ENCODE data around the gene UNC80. TPM values are rescaled to one million over a fixed set of nuclear protein-coding genes. Genes with fewer than 3 reads are reported as not detected.

UNC80 gene
- polyA plus RNA-seq, 1 experiment: not detected

GRCh38 chr2:209913786-209914345 is 142.2 kb downstream of the UNC80 start:
- Histone ChIP-seq H3K4me3 (ENCODE audit: low read depth, low read length) (no peak overlapping the region), H3K27ac (ENCODE audit: low read depth, low read length) (no peak overlapping the region), H3K9me3 (ENCODE audit: control insufficient read depth, insufficient read depth, low read length) (no peaks in the 10 kb centered on the region), H3K27me3 (ENCODE audit: control insufficient read depth, insufficient read depth, low read length) (no peaks in the 10 kb centered on the region)
- TF ChIP-seq CTCF (IDR thresholded peaks at IDR 0.05; ENCODE audit: low read depth, low read length): no peak
- DNase-seq (ENCODE audit: low read depth, low spot score): no peak
- POLR2A ChIA-PET: no interaction called here
- CTCF ChIA-PET: no interaction called here

GRCh38 chr2:209917154-209917771 is 145.6 kb downstream of the UNC80 start:
- Histone ChIP-seq H3K9me3 (ENCODE audit: control insufficient read depth, insufficient read depth, low read length) (no peaks in the 10 kb centered on the region), H3K27ac (ENCODE audit: low read depth, low read length) (no peak overlapping the region), H3K27me3 (ENCODE audit: control insufficient read depth, insufficient read depth, low read length) (no peaks in the 10 kb centered on the region), H3K4me3 (ENCODE audit: low read depth, low read length) (no peak overlapping the region)
- CTCF ChIA-PET: no interaction called here
- TF ChIP-seq CTCF (IDR thresholded peaks at IDR 0.05; ENCODE audit: low read depth, low read length): no peak
- DNase-seq (ENCODE audit: low read depth, low spot score): no peak
- POLR2A ChIA-PET: no interaction called here

GRCh38 chr2:209918251-209918650 is 146.6 kb downstream of the UNC80 start:
- Histone ChIP-seq H3K4me3 (ENCODE audit: low read depth, low read length) (no peak overlapping the region), H3K27me3 (ENCODE audit: control insufficient read depth, insufficient read depth, low read length) (no peaks in the 10 kb centered on the region), H3K9me3 (ENCODE audit: control insufficient read depth, insufficient read depth, low read length) (no peaks in the 10 kb centered on the region), H3K27ac (ENCODE audit: low read depth, low read length) (no peak overlapping the region)
- no peak for TF ChIP-seq CTCF (IDR thresholded peaks at IDR 0.05; ENCODE audit: low read depth, low read length)
- no peak for DNase-seq (ENCODE audit: low read depth, low spot score)
- POLR2A ChIA-PET: no interaction called here
- CTCF ChIA-PET: no interaction called here

GRCh38 chr2:209922116-209922515 is 150.5 kb downstream of the UNC80 start:
- POLR2A ChIA-PET: no interaction called here
- DNase-seq (ENCODE audit: low read depth, low spot score): no peak
- H3K4me3 ChIP-seq (ENCODE audit: low read depth, low read length): no peak overlapping the region
- H3K27ac ChIP-seq (ENCODE audit: low read depth, low read length): no peak overlapping the region
- CTCF ChIA-PET: no interaction called here
- H3K9me3 ChIP-seq (ENCODE audit: control insufficient read depth, insufficient read depth, low read length): no peaks in the 10 kb centered on the region
- H3K27me3 ChIP-seq (ENCODE audit: control insufficient read depth, insufficient read depth, low read length): no peaks in the 10 kb centered on the region
- TF ChIP-seq CTCF (IDR thresholded peaks at IDR 0.05; ENCODE audit: low read depth, low read length): no peak

GRCh38 chr2:209929369-209929768 is 157.7 kb downstream of the UNC80 start:
- POLR2A ChIA-PET: no interaction called here

More at GRCh38 chr2:209929369-209929768, 157.7 kb downstream of the UNC80 start:
- Histone ChIP-seq H3K27me3 (ENCODE audit: control insufficient read depth, insufficient read depth, low read length) (no peaks in the 10 kb centered on the region), H3K27ac (ENCODE audit: low read depth, low read length) (no peak overlapping the region), H3K4me3 (ENCODE audit: low read depth, low read length) (no peak overlapping the region), H3K9me3 (ENCODE audit: control insufficient read depth, insufficient read depth, low read length) (no peaks in the 10 kb centered on the region)
- no peak for TF ChIP-seq CTCF (IDR thresholded peaks at IDR 0.05; ENCODE audit: low read depth, low read length)
- no peak for DNase-seq (ENCODE audit: low read depth, low spot score)
- CTCF ChIA-PET: no interaction called here

Data from AG04450 (cell line).